Ovary (tissue), 9 donors: ENCODE data around the gene ENTPD8. TPM values are rescaled to one million over a fixed set of nuclear protein-coding genes. Genes with fewer than 3 reads are reported as not detected.
"Not testable (repeated sequence)": the region's sequence is repeated elsewhere in the genome, so short reads cannot be mapped to it uniquely, and the experiment has no call there.

Experiments
- DNase-seq, 5 donors: peaks; one replicate each; pipeline ENCODE4 v3.0.0-alpha.2; 2019 to 2020
- H3K27ac ChIP-seq, 2 donors: fragments of 200-600 bp; one replicate each; pipeline versions ENCODE4 v1.5.1 to v1.8.0; 2019 to 2022
- H3K27me3 ChIP-seq: fragments of 200-600 bp; one replicate; pipeline ENCODE4 v1.8.0; 2022
- H3K36me3 ChIP-seq: fragments of 200-600 bp; sonication (generic); one replicate; pipeline ENCODE4 v1.5.1; 2019
- H3K4me1 ChIP-seq: one replicate; pipeline ENCODE4 v1.8.1; 2013; ENCODE audit warnings: mild to moderate bottlenecking, moderate library complexity; ENCODE audit not compliant: insufficient read depth
- H3K4me3 ChIP-seq: fragments of 200-600 bp; sonication (generic); one replicate; pipeline ENCODE4 v1.5.1; 2017
- H3K9me3 ChIP-seq, 2 donors: fragments of 200-600 bp in 1 of 2; sonication (generic) in 1 of 2; one replicate each; pipeline versions ENCODE4 v1.5.1 to v1.8.1; 2013 to 2019; ENCODE audit warnings: mild to moderate bottlenecking in 1 of 2, moderate library complexity in 1 of 2
- CTCF ChIP-seq, 3 donors: fragments of 450-650 bp in 2 of 3; fragments of 200-600 bp in 1 of 3; IDR thresholded peaks; one replicate each; pipeline versions ENCODE4 v1.5.1 to v1.8.0; 2016 to 2022; ENCODE audit warnings: antibody characterized with exemption in 3 of 3, mild to moderate bottlenecking in 1 of 3
- EP300 ChIP-seq: sonication (generic); formaldehyde crosslinking; IDR thresholded peaks from one replicate; pipeline ENCODE4 v1.6.1; 2017; ENCODE audit warnings: antibody characterized with exemption
- POLR2A ChIP-seq: fragments of 450-650 bp; IDR thresholded peaks from one replicate; pipeline ENCODE4 v1.6.1; 2017; ENCODE audit warnings: antibody characterized with exemption, mild to moderate bottlenecking, moderate library complexity
- WGBS, 3 donors: extraction: QIAGEN DNeasy Blood & Tissue Kit in 1 of 3; methylation state at CpG; one replicate each; pipeline versions ENCODE4 v1.1.5 to v1.1.7; 2013 to 2017; 5-methylcytosine and 5-hydroxymethylcytosine counted together
- intact Hi-C, 4 donors: fragments of 100-400 bp; cut with DNase I; formaldehyde crosslinking; loops; one replicate each; pipeline versions ENCODE4 v1.11.0 to v1.15.1; 2022 to 2023
- polyA plus RNA-seq, 2 donors: library from polyadenylated mRNA; stranded (reverse); fragments of 200-250 nt in 1 of 2; fragments of 350-450 nt in 1 of 2; fragmentation: Illumina TruSeq in 1 of 2; extraction: RNeasy Lipid Tissue Mini Kit (QIAGEN cat#74804) in 1 of 2; gene quantifications; one replicate each; pipeline ENCODE4 v1.2.3, GENCODE V29; 2013 to 2014
- total RNA-seq, 7 donors: library from RNA; depleted of rRNA in 2 of 7; stranded (reverse); fragments of >200 nt in 2 of 7; fragmentation: NEBNext Ultra II Directional in 3 of 7; extraction: Animal tissue kit (Norgen Biotek cat#: 25700) in 3 of 7; gene quantifications; one replicate each; pipeline versions ENCODE4 v1.1.0 to v1.2.4, GENCODE V29; 2016 to 2023
- donor health status: DM: no; HTN: no; CAD: no; lungs with moderate emphysema.
- donor health status: DM: no; HTN: no; CAD: no.
- donor health status: Bipolar disorder and iron deficiency.
- donor health status: DM: yes; HTN: yes; CAD: no.
- donor health status: DM: no; HTN: no; CAD: no.
- donor health status: DM: yes; HTN: yes; CAD: no.

Gene ENTPD8
- total and polyA plus RNA-seq, 9 donors = 0.10 to 0.57 (median 0.17) TPM; not detected in 3

DNA sequence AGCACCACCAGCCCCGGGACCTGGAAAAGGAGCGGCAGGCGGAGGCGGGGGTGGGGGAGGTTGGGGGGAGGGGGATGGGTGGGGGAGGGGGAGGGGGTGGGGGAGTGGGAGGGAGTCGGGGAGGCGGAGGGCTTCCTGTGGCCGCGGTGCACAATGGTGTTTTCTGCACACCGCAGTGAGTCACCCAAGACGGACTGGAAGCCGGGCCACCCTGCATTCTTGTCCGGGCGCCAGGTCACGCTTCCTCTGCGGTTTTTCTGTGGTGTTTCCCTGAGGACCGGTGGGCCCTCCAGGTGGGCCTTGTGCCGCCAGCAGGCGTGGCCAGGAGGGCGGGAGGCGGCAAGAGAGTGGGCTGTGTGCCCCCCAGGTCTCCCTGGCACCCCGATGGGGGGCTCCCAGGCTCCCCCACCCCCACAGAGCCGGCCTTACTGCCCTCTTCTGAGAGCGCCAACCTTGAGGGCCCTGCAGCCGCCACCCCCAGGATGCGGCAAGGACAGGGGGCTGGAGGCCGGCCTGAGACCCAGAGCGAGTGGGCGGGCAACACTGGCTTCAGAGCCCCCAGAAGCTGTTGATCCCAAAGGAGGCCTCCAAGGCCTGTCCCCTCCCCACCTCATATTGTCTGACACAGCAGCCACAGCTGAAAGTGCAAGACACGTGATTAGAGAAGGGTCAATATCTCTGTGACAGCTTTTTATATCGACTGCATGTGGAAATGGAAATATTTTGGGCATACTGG is 29.3 kb downstream of the ENTPD8 start:
- H3K4me3 ChIP-seq = no peak overlapping the region
- peaks cover 18% of the 10 kb centered on the region for H3K4me1 ChIP-seq
- no peaks in the 10 kb centered on the region for H3K9me3 ChIP-seq
- intact Hi-C loops = no loop called here
- peak; percentile 86 to 88 (median 87) for DNase-seq
- H3K36me3 ChIP-seq = no peaks in the 10 kb centered on the region
- peak overlapping the region; percentile 23 to 53 for H3K27ac ChIP-seq
- no peaks in the 10 kb centered on the region for H3K27me3 ChIP-seq
- no peak for TF ChIP-seq EP300
- no peak for TF ChIP-seq CTCF (IDR thresholded peaks at IDR 0.05)
- no peak for TF ChIP-seq POLR2A
- WGBS, 3 donors = 10 to 20% (median 11%) methylated on average over 25 to 30 of the region's 30 CpGs

- Histone ChIP-seq H3K27me3 (no peaks in the 10 kb centered on the region), H3K4me1 (peaks cover 22% of the 10 kb centered on the region), H3K4me3 (no peak overlapping the region), H3K9me3 (no peaks in the 10 kb centered on the region), H3K36me3 (no peaks in the 10 kb centered on the region), H3K27ac (no peak overlapping the region)
- no peak for DNase-seq
- TF ChIP-seq POLR2A (no peak), CTCF (IDR thresholded peaks at IDR 0.05) (no peak), EP300 (no peak)
- intact Hi-C loops = no loop called here
- 22 to 40% (median 34%) methylated on average over 1 to 17 of the region's 17 CpGs for WGBS, 3 donors
Measured at GRCh38 chr9:137411260-137411644, 29.9 kb downstream of the ENTPD8 start.

DNA sequence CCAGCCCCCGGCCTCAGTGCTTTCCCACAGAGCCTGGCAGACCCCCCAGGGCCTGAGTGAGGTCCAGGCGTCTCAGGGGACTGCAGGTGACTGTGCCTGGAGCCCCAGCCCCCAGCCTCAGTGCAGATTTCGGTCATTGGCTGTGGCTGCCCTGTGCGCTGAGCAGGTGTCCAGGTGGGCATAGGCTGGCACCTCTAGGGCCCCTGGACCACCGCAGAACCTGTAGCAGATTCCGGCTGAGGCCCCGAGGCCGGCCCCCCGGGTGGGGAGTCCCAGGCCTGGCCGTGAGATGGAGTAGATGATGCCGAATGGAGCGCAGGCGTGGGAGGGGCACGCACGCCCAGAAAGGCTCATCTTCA is 30.3 kb downstream of the ENTPD8 start:
- Histone ChIP-seq H3K36me3 (no peaks in the 10 kb centered on the region), H3K9me3 (no peaks in the 10 kb centered on the region), H3K4me1 (peaks cover 22% of the 10 kb centered on the region), H3K27me3 (no peaks in the 10 kb centered on the region), H3K27ac (no peak overlapping the region), H3K4me3 (no peak overlapping the region)
- no peak for TF ChIP-seq EP300
- TF ChIP-seq POLR2A = no peak
- TF ChIP-seq CTCF (IDR thresholded peaks at IDR 0.05) = no peak
- intact Hi-C loops = no loop called here
- DNase-seq = peak in 1 of 5 donors; percentile 46
- WGBS, 3 donors = 75 to 88% (median 77%) methylated on average over 6 to 15 of the region's 15 CpGs

DNA sequence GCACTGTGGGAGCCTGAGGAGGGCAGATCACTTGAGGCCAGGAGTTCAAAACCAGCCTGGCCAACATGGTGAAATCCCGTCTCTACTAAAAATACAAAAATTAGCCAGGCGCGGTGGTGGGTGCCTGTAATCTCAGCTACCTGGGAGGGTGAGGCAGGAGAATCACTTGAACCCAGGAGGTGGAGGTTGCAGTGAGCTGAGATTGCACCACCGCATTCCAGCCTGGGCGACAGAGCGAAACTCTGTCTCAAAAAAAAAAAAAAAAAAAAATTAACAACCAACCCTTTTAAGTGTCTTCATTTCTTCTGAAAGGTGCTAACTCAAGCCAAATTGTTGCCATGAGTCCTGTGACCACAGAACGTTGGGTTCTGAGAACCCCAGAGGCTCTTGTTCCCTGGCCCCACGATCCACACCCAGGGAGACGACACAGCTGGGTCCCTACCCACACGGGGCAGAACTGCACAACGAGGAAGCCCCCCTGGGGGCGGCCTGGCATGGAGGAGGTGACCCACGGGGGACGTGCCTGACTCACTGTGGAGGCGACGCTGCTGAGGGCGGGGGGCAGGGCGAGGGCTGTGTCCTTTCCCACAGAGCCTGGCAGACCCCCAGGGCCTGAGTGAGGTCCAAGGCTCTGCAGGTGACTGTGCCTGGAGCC is 30.8 kb downstream of the ENTPD8 start:
- H3K27ac ChIP-seq, H3K36me3 ChIP-seq, intact Hi-C loops, H3K27me3 ChIP-seq, H3K9me3 ChIP-seq, H3K4me3 ChIP-seq: not testable (repeated sequence)
- 79 to 86% (median 80%) methylated on average over 12 to 18 of the region's 18 CpGs for WGBS, 3 donors
- peak in 2 of 5 donors; percentile 46 to 52 for DNase-seq
- H3K4me1 ChIP-seq = peaks cover 22% of the 10 kb centered on the region

DNA sequence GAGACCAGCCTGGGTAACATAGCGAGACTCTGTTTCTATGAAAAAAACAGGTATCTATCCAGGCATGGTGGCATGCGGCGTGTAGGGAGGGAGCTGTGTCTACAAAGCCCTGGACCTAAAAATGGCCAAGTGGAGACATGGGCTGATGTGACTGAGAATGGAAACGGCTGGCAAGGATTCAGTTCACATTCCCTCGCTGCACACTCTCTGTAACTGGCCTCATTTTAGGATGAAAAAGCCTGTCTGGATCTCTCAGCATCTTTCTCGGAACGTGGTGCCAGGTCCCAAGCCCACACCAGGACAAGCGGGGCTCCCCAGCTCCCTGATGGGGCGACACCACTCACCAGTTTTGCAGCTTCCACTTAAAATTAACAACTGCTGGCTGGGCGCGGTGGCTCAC is 31.6 kb downstream of the ENTPD8 start:
- DNase-seq = no peak
- no peak overlapping the region for H3K27ac ChIP-seq
- no peaks in the 10 kb centered on the region for H3K9me3 ChIP-seq
- H3K4me1 ChIP-seq = peaks cover 20% of the 10 kb centered on the region
- no peak for TF ChIP-seq CTCF (IDR thresholded peaks at IDR 0.05)
- TF ChIP-seq POLR2A = no peak
- no peak for TF ChIP-seq EP300
- H3K36me3 ChIP-seq = no peaks in the 10 kb centered on the region
- intact Hi-C loops = loop anchor here in 3 of 4 donors (5.0 kb wide), 2 partner anchors 107 to 112 kb away; partner anchors contain the start of gene NRARP (in 1 of the 3)
- H3K4me3 ChIP-seq = no peak overlapping the region
- WGBS, 3 donors = 91 to 94% (median 94%) methylated on average over 11 of the region's 11 CpGs
- no peaks in the 10 kb centered on the region for H3K27me3 ChIP-seq
